NCI-H748 treated with DMSO at 0.1 percent for 48 hours (cell line): ENCODE results near the gene HOXD11.

Source experiments
- DNase-seq: peaks from one replicate; lab custom pipeline; 2025; lab: John Stamatoyannopoulos, UW

HOXD11 gene

DNA sequence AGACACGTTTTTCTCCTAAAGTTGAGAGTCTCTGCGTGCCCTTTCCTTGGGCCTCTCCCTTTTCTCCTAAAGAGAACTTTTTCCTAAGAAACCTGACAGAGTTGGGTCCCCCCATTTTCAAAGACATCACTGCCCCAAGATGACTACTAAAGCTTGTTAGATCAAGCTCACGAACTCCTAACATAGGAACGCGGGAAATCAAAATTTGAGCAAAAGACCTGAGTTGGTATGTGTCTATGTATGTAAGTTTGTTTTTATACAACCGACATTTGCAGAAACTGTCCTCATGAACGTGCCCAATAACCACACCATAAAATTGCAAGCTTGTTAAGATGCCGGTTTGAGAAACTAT lies 13.2 kb upstream of the HOXD11 start:
- DNase-seq, result no peak

DNA sequence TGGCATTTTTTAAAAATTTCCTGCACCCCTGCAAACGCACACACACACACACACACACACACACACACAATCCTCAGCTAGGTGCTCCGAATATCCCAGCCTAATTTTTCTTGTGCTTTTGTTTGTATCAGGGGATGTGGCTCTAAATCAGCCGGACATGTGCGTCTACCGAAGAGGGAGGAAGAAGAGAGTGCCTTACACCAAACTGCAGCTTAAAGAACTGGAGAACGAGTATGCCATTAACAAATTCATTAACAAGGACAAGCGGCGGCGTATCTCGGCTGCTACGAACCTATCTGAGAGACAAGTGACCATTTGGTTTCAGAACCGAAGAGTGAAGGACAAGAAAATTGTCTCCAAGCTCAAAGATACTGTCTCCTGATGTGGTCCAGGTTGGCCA lies 12.7 kb upstream of the HOXD11 start:
- no peak for DNase-seq

DNA sequence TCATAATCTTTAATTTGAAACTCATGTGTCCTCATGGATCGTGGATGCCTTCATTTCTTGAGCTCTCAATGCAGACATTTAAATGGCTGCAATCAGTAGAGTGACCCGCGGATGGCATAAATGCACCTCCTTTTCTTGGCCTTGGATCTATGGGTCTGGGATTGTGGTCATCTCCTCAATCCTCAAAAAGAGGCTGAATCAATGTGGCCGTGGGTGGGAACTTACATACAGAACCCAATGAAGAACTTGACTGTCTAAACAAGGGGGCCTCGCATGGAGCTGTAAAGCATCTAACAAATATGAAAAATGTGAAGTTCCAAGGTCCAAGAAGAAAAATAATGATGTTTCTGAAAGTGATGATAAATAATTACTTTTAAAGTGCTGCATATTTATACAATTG lies 11.7 kb upstream of the HOXD11 start:
- DNase-seq, result no peak

DNA sequence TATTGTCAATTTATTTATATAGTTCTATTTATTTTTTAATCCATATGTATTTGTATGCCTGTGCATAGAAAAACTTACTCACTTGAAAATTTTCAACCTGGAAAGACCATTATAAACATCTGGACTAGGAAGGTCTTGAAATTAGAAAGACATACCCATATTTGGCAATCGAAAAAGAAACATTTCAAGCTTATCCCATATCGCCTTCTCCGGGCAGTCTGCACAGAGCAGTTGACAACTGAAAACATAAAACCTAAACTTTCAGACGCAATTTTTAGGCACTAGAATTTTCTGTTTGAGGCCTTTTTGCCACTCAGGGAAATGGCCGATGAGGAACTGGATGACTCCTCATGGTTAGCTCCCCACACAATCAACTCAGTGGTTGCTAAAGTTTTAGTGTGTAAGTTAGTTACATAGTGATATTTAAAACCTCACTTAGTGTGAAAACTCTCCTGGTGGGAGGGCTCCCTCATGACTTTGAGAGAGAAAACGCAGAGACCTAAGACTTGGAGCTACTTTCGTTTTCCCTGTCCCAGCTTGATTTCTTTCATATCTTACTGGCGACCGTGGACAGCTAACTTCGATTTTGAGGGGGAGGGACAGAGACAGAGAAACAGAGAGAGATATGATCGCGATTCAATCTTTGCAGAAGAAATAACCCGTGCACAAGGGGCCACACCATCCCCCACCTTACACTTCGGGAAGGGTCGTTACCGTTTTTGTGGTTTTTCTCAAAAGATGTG lies 10.7 kb upstream of the HOXD11 start:
- DNase-seq, result no peak

DNA sequence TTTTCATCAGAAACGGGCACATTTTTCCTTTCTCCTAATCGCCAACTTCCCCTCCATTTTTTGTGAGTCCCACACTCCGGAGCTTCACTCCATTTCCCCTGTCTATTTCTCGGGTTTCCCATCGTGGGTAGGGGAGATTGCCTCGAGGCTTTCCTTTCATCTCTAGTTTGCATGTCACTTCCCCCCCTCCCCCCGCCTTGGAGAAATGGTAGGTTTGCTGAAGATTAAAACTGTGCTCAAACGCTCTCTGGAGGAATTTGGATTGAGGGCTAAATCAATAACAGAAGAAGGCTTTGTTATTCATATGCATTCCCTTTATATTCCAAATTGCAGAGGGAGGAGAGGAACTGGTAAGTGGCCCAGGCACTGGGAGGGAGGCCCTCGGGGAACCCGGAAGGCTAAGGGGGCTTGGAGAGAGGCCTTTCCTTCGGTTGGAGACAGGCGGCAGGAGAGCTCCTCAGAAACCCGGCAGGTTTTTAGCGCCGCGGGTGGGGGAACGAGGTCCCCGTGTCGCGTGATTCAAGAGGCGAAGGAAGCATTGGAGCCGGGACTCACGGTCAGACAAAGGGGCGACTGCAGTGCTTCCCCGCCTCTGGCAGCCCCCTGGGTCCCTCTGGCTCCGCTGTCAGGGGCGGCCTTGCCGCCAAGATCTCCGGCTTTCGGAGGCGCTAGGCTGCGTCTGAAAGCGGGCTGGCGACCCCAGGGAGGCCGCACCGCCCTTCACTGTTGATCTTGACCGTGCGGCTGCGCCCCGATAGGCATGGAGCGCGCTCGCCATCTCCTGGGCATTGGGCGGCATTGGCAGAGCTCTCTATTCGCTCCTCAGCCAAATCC lies 9.9 kb upstream of the HOXD11 start:
- DNase-seq, result peak; percentile 91

DNA sequence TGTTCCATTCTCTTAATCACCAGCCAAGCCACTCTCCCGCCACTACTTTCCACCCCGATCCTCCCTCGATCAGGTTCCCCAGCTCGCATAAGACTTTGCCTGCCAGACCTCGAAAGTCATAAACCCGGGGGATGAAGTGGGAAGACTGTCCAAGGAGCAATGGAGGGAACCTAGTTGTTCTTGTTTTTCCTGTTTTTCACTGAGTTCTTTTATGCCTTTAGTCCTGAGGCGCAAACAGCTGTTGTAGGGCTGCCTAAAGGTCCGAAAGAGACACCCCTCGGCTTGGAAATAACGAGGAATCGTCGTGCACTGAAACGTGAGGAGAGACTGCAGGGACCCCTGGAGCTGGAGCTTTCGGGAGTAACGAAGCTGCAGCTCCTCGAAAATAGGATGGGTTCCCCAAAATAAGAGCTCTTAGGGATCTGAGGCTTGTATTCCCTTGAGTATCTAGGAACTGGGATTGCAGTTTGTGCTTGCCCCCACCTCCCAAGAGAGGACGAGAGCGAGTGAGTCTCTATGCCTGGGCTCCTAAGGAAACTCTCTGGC lies 9.2 kb upstream of the HOXD11 start:
- DNase-seq, result no peak

DNA sequence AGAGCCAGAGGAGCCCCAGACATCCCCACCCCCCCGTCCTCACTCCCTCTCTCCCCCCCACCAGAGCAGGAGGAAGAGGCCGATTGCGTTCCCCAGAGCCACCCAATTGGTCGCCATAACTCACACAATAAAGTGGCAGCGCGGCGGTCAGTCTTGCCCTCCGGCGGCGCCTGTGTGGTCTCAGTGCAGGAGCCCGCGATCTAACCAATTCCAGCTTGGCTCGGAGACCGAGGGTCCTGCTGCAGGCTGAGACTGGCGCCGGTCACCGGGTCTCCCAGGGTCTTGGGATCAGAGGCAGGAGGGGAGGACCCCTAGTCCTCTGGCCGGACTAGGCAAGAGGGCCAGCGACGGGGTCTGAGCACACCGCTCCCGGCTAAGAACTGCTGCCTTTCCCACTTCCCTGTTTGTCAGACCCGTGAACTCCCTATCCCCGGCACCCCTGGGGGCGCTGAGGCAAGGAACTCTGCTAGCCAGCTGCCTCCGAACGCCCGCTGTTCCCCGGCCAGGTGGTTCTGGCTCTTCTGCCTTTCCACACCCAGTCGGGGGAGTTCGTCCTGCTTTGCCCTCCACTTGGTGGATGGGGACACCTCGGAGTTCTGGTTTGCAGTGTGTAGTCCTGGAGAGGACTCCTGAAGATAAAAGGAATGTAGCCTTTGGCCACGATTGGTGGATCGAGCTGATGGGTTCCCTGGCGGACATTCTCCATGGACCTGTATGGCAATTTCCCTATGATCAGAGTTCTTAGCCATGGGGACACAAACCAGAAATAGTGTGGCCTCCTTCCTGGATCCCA lies 8.5 kb upstream of the HOXD11 start:
- peak; percentile 59 for DNase-seq

DNA sequence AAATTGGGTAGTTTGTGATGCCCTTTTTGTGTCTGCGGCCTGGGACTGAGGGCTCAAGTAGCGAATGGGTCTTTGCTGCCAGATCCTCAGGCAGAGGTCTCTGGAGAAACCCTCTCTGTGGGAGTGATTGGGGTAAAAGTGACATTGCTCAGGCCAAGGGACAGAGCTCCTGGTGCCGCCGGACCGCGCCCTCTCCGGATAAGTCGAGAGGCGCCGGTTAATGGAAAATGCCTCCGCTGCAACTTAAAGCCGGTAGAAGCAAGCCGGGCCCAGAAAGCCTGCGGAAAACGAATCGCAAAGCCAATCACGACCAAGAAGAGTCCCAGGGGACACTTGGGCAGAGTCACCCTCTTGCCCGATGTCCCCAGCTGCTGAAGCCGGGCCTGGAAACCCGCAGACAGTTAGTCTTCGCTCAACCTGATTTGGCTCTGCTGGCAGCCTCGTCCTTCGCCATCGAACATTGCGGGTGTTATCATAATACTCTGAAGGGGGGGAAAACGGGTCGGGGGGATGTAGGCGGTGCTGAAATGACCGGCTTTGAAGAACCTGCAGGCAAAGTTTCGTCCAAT lies 7.8 kb upstream of the HOXD11 start:
- DNase-seq, result no peak

DNA sequence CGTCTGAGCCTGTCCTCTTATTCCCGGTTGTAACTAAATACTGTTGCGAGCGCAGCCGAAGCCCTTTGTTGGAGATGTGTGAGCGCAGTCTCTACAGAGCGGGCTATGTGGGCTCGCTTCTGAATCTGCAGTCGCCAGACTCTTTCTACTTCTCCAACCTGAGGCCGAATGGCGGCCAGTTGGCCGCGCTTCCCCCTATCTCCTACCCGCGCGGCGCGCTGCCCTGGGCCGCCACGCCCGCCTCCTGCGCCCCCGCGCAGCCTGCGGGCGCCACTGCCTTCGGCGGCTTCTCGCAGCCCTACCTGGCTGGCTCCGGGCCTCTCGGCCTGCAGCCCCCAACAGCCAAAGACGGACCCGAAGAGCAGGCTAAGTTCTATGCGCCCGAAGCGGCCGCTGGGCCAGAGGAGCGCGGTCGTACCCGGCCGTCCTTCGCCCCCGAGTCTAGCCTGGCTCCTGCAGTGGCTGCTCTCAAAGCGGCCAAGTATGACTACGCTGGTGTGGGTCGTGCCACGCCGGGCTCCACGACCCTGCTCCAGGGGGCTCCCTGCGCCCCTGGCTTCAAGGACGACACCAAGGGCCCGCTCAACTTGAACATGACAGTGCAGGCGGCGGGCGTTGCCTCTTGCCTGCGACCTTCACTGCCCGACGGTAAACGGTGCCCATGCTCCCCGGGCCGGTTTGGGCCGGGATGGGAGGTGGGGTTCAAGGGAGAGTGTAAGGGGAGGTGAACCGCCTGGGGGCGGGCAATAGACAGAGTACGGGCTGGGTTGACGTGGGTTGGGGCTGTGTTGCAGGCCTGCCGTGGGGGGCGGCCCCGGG lies 7.1 kb upstream of the HOXD11 start, which contains the start of gene HOXD12:
TSS of gene HOXD12 (plus strand) at position 68 of the 819 bp plus-strand sequence. CDS start at position 75, 7 bp downstream.
- DNase-seq, result no peak

DNA sequence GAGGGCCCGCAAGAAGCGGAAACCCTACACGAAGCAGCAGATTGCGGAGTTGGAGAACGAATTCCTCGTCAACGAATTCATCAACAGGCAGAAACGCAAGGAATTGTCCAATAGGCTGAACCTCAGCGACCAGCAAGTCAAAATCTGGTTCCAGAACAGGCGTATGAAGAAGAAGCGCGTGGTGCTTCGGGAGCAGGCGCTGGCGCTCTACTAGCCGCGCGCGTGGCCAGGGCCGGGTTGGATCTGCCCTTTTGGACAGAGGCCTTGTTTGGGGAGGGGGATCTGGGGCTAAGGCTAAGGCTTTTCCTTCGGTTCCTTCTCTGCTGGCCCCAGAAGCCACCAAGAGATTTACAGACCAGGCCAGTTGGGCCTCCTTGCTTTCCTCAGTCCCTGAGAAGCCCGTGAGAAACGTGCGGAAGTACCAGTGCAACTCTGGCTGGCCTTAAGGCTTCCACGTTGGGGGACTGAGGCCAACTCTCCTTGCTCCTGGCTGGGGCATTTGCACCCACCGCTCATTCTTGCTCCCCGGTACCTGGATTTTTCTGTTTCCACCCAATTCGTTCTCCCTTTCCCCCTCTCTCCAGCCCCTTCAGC lies 6.4 kb upstream of the HOXD11 start:
- no peak for DNase-seq

DNA sequence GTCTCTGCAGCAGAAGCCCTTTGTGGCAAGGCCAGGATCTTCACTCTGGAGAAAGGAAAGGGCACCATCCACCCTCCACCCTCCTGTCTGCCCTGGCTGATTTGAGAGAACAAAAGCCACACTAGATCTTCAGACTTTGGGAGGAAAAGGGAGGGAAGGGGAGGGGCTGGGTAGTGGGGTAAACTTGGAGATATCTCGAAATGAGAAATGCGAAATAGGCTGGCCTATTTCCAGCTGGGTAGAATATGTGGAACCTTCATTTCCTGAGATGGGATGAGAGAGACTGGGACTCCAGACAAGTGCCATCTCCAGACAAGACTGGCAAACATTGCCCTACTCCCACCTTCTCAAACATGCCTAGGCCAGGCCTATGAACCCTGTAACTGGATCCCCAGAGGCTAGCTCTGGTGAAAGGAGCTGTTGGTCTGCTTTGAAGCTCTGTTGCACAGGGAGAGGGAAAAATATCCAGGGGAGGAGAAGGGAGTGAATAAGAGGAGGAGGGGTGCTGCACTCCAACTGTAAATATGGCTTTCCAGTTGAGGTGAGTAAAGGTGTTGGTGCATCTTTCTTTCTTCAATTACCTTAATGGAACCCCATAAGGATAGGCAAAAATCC lies 5.8 kb upstream of the HOXD11 start:
- no peak for DNase-seq

DNA sequence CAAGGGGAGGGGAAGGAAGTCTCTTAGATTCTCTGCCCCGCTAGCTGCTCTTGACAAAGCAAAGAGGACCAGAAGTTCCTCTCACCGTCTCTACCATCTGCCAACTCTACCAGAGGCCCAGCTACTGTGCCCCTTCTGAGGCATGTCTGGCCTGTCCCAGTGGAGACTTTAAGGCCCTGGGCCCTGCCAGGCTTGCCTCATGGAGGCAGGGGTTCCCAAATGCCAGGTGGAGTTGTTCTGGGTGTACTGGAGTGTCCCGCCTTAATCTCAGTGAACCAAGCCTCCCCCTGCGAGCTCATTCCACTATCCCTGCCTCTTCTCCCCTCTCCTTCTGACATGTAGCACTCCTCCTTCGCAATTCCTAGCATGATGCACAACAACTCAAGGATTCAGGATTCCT lies 5.2 kb upstream of the HOXD11 start:
- no peak for DNase-seq

DNA sequence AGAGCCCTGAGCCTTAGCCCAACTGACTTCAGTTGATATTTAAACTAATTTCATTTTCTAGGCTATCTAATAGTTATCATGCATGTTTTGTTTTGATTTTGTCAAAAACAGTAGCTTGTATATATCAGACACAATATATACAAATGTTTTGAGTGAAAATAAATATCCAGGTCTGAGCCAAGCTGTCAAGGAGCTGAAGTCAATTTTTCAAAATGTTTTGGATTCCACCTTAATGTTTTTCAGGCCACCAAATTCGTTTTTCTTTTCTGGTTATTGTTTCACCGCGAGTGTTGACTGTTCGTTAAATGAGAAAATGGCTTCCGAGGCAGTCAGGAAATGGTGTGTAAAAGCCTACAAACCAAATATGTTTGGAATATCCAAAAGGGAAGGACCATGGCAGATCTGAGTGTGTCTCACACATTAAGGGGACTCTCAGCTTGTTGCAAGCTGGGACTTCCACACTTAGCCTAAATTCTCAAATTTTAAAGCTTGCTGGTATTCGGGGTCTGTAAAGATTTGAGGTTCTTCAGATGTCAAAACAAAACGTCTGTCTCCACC lies 4.7 kb upstream of the HOXD11 start:
- DNase-seq, result no peak

DNA sequence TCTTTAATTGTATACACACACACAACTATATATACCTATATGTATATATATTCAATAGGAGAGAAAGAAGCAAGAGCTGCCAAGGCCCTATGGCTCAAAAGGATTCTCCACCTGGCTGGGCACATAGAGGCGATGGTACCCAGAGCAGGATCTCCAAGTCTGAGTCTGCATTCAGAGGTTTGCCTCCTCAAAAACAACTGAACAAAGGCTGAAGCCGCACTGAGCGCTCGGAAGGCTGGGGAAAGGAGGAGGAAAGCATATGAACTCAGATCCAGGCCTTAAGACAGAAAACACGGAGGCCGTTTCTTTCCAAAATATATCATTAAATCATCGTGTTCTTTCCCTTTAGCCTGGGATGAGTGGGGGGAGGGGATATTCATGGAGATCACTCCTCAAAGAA lies 3.9 kb upstream of the HOXD11 start:
- no peak for DNase-seq

DNA sequence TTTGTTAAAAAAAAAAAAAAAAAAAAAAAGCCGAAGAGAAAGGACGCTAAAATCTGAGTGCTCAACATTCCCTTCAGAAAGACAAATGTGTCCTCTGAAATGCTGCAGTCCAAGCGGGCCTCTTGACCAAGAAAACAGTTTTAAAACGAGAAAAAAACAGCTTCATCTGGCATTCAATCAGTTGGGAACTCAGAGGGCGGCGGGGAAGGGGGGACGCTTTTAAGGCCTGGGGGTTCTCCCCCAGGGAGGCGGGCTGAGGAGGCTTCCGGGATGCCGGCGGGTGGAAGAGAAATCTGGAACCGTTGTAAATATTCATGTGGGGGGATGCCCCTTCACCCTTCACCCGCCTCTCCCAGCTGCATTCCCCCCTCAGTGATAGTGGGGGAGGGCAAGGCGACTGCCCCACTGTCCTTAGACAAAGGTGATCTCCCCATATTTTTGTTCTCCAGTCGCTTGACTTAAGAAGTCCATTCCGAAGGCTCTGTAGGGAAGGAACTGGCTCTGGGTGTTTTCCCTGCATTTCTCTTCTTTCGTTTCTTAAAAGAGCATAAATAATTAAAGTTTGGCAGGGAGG lies 3.3 kb upstream of the HOXD11 start:
- no peak for DNase-seq

DNA sequence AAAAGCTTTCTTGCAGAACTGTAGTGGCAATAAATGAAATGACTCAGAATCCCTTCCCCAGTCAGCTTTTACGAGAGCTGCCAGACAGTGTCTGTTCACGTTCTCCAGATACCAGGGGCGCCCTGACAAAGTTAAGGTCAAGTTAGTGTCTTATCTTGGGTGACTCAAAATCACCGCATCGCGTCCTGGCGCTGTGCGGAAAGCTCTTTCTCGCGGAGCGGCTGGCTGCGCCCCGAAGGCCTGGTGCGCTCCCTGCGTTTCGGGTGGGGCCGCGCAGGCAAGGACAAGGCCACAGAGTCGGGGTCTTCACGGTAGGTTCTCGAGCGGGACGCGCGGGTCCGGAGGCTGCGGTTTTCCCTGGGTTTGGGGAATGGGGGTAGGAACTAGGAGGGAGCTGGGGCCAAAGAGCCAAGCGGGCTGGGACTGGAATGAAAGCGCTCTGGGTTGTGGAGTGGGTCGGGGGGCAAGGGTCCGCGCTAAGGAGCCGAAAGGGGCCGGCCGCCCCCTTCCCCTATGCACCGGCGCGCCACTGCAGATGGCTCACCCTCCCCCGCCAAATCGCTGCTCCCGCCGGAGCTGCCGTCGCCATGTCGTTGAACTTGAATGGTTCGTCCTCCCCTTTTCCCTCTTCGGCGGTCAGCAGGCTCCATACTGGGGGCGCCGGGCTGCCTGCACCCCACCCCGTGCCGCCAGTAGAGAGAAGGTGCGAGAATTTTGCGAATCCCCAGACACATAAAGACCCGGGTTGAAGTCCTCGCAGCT lies 2.6 kb upstream of the HOXD11 start:
- no peak for DNase-seq

DNA sequence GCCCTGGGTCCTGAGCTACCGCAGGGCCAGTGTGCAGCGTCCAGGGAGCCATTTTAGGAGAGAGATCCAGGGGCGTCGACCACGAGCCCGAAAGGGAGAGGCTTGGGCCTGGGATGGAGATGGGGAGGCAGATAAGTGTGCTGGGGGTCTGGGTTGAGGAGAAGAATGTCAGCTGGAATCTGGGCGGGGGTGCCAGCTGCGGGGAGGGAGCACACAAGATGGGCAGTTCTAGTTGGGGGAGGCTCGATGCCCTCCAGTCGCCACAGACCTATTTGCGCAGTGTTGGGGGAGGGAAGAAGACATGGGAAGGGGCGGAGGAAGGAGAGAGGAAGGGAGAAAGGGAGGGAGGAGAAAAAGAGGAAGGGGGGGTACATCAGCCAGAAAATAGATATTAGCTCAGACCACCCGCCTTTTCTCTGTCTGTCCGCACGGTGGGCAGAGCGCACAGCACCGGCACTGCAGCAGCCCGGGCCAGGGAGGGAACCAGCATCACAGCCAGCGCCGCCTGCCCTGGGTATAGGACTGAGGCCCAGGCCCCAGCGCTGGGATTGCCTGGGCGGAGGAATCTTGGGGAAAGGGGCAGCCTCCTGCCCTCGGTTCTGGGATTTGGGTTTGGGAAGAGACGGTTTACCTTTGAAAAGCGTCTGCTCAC lies 1.9 kb upstream of the HOXD11 start:
- no peak for DNase-seq
